ENCODE measurements around the gene TRA2B. TPM values are rescaled to one million over a fixed set of nuclear protein-coding genes. Genes with fewer than 3 reads are reported as not detected.

TRA2B gene
- polyA plus RNA-seq, 2 donors, result 56.6 to 71.1 TPM

GRCh38 chr3:185939721-185940120 lies 1.9 kb upstream of the TRA2B start:
- no peaks in the 10 kb centered on the region for H3K27me3 ChIP-seq (ENCODE audit: control insufficient read depth in 1 of 2, insufficient read depth in 2 of 2, low read length in 2 of 2)
- H3K4me3 ChIP-seq (ENCODE audit: low read depth in 1 of 2, low read length in 2 of 2), result no peak overlapping the region
- peaks cover 0 to 3% of the 10 kb centered on the region in 2 donors for H3K4me1 ChIP-seq (ENCODE audit: control insufficient read depth in 2 of 2, insufficient read depth in 2 of 2, low read length in 1 of 2)
- 79 to 86% methylated on average over 3 of the region's 3 CpGs for WGBS, 2 donors
- no peak overlapping the region for H3K27ac ChIP-seq (ENCODE audit: low read depth in 2 of 2, low read length in 1 of 2)
- H3K36me3 ChIP-seq (ENCODE audit: control insufficient read depth in 2 of 2, insufficient read depth in 2 of 2, low read length in 1 of 2), result no peaks in the 10 kb centered on the region
- no peaks in the 10 kb centered on the region for H3K9me3 ChIP-seq (ENCODE audit: control insufficient read depth in 2 of 2, insufficient read depth in 1 of 2, low read depth in 1 of 2, low read length in 1 of 2)

GRCh38 chr3:185936814-185937688 lies 763 bp downstream of the TRA2B start:
- H3K27ac ChIP-seq (ENCODE audit: low read depth in 2 of 2, low read length in 1 of 2), result peak overlapping the region; percentile 100
- no peaks in the 10 kb centered on the region for H3K9me3 ChIP-seq (ENCODE audit: control insufficient read depth in 2 of 2, insufficient read depth in 1 of 2, low read depth in 1 of 2, low read length in 1 of 2)
- H3K4me1 ChIP-seq (ENCODE audit: control insufficient read depth in 2 of 2, insufficient read depth in 2 of 2, low read length in 1 of 2), result no peaks in the 10 kb centered on the region
- H3K27me3 ChIP-seq (ENCODE audit: control insufficient read depth in 1 of 2, insufficient read depth in 2 of 2, low read length in 2 of 2), result no peaks in the 10 kb centered on the region
- 0% methylated on average over 56 of the region's 56 CpGs for WGBS, 2 donors
- H3K36me3 ChIP-seq (ENCODE audit: control insufficient read depth in 2 of 2, insufficient read depth in 2 of 2, low read length in 1 of 2), result no peaks in the 10 kb centered on the region
- H3K4me3 ChIP-seq (ENCODE audit: low read depth in 1 of 2, low read length in 2 of 2), result peak overlapping the region; percentile 97 to 100

- no peaks in the 10 kb centered on the region for H3K36me3 ChIP-seq (ENCODE audit: control insufficient read depth in 2 of 2, insufficient read depth in 2 of 2, low read length in 1 of 2)
- peak overlapping the region in 1 of 2 donors; percentile 97 for H3K4me3 ChIP-seq (ENCODE audit: low read depth in 1 of 2, low read length in 2 of 2)
- H3K9me3 ChIP-seq (ENCODE audit: control insufficient read depth in 2 of 2, insufficient read depth in 1 of 2, low read depth in 1 of 2, low read length in 1 of 2), result no peaks in the 10 kb centered on the region
- H3K4me1 ChIP-seq (ENCODE audit: control insufficient read depth in 2 of 2, insufficient read depth in 2 of 2, low read length in 1 of 2), result no peaks in the 10 kb centered on the region
- WGBS, 2 donors, result 0 to 1% methylated on average over 8 of the region's 8 CpGs
- H3K27ac ChIP-seq (ENCODE audit: low read depth in 2 of 2, low read length in 1 of 2), result no peak overlapping the region
- no peaks in the 10 kb centered on the region for H3K27me3 ChIP-seq (ENCODE audit: control insufficient read depth in 1 of 2, insufficient read depth in 2 of 2, low read length in 2 of 2)
Measured at GRCh38 chr3:185936273-185936629, 1.6 kb downstream of the TRA2B start.

- H3K4me3 ChIP-seq (ENCODE audit: low read depth in 1 of 2, low read length in 2 of 2), result peak overlapping the region; percentile 1 to 97
- peak overlapping the region in 1 of 2 donors; percentile 41 for H3K27ac ChIP-seq (ENCODE audit: low read depth in 2 of 2, low read length in 1 of 2)
- no peaks in the 10 kb centered on the region for H3K9me3 ChIP-seq (ENCODE audit: control insufficient read depth in 2 of 2, insufficient read depth in 1 of 2, low read depth in 1 of 2, low read length in 1 of 2)
- 1 to 2% methylated on average over 11 of the region's 11 CpGs for WGBS, 2 donors
- no peaks in the 10 kb centered on the region for H3K27me3 ChIP-seq (ENCODE audit: control insufficient read depth in 1 of 2, insufficient read depth in 2 of 2, low read length in 2 of 2)
- peaks cover 0 to 2% of the 10 kb centered on the region in 2 donors for H3K36me3 ChIP-seq (ENCODE audit: control insufficient read depth in 2 of 2, insufficient read depth in 2 of 2, low read length in 1 of 2)
- peaks cover 0 to 2% of the 10 kb centered on the region in 2 donors for H3K4me1 ChIP-seq (ENCODE audit: control insufficient read depth in 2 of 2, insufficient read depth in 2 of 2, low read length in 1 of 2)
Measured at GRCh38 chr3:185935465-185936272, 2.1 kb downstream of the TRA2B start.

DNA sequence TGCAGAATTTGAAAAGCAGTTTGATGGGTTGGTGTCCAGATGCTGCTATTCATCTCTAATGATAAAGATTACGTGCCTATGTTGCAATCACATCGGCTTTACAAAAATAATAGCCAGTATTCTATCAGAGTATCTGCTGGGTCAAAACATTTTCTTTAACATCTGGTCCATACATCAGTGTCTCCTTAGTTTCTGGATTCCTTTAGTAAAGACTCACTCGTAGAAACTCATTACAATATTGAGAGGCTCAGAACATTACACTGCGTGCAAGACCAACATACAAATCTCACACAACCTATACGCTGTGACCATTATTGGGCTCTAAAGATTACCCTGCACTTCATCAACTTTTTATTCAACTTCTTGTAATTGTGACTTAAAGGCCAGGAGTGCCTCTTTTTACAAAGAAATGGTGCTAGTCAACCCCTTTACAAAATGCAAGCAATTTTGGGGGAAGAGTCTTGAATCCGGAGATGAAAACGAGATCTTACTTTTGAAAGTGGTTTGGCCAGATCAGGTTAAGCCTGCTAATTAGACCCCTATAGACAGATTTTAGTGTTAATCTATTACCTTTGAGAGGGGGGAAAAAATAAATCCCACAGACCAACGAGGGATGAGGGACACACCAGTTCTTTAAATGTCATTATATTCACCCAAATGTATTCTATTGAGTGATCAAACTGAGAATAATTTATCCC lies 2.9 kb downstream of the TRA2B start:
- H3K4me3 ChIP-seq (ENCODE audit: low read depth in 1 of 2, low read length in 2 of 2), result peak overlapping the region; percentile 38 to 97
- H3K9me3 ChIP-seq (ENCODE audit: control insufficient read depth in 2 of 2, insufficient read depth in 1 of 2, low read depth in 1 of 2, low read length in 1 of 2), result no peaks in the 10 kb centered on the region
- no peaks in the 10 kb centered on the region for H3K27me3 ChIP-seq (ENCODE audit: control insufficient read depth in 1 of 2, insufficient read depth in 2 of 2, low read length in 2 of 2)
- peaks cover 0 to 2% of the 10 kb centered on the region in 2 donors for H3K36me3 ChIP-seq (ENCODE audit: control insufficient read depth in 2 of 2, insufficient read depth in 2 of 2, low read length in 1 of 2)
- 1 to 3% methylated on average over 8 of the region's 8 CpGs for WGBS, 2 donors
- peak overlapping the region in 1 of 2 donors; percentile 41 for H3K27ac ChIP-seq (ENCODE audit: low read depth in 2 of 2, low read length in 1 of 2)
- H3K4me1 ChIP-seq (ENCODE audit: control insufficient read depth in 2 of 2, insufficient read depth in 2 of 2, low read length in 1 of 2), result peaks cover 0 to 2% of the 10 kb centered on the region in 2 donors

GRCh38 chr3:185934174-185934557 lies 3.6 kb downstream of the TRA2B start:
- Histone ChIP-seq H3K9me3 (ENCODE audit: control insufficient read depth in 2 of 2, insufficient read depth in 1 of 2, low read depth in 1 of 2, low read length in 1 of 2) (no peaks in the 10 kb centered on the region), H3K36me3 (ENCODE audit: control insufficient read depth in 2 of 2, insufficient read depth in 2 of 2, low read length in 1 of 2) (peaks cover 0 to 2% of the 10 kb centered on the region in 2 donors), H3K4me1 (ENCODE audit: control insufficient read depth in 2 of 2, insufficient read depth in 2 of 2, low read length in 1 of 2) (peaks cover 0 to 5% of the 10 kb centered on the region in 2 donors), H3K27me3 (ENCODE audit: control insufficient read depth in 1 of 2, insufficient read depth in 2 of 2, low read length in 2 of 2) (no peaks in the 10 kb centered on the region), H3K27ac (ENCODE audit: low read depth in 2 of 2, low read length in 1 of 2) (no peak overlapping the region), H3K4me3 (ENCODE audit: low read depth in 1 of 2, low read length in 2 of 2) (peak overlapping the region in 1 of 2 donors; percentile 97)
- WGBS, 2 donors, result 1 to 2% methylated on average over 6 of the region's 6 CpGs

- H3K4me3 ChIP-seq (ENCODE audit: low read depth in 1 of 2, low read length in 2 of 2), result peak overlapping the region in 1 of 2 donors; percentile 97
- H3K36me3 ChIP-seq (ENCODE audit: control insufficient read depth in 2 of 2, insufficient read depth in 2 of 2, low read length in 1 of 2), result peaks cover 0 to 2% of the 10 kb centered on the region in 2 donors
- H3K27ac ChIP-seq (ENCODE audit: low read depth in 2 of 2, low read length in 1 of 2), result no peak overlapping the region
- peaks cover 0 to 5% of the 10 kb centered on the region in 2 donors for H3K4me1 ChIP-seq (ENCODE audit: control insufficient read depth in 2 of 2, insufficient read depth in 2 of 2, low read length in 1 of 2)
- H3K9me3 ChIP-seq (ENCODE audit: control insufficient read depth in 2 of 2, insufficient read depth in 1 of 2, low read depth in 1 of 2, low read length in 1 of 2), result no peaks in the 10 kb centered on the region
- H3K27me3 ChIP-seq (ENCODE audit: control insufficient read depth in 1 of 2, insufficient read depth in 2 of 2, low read length in 2 of 2), result no peaks in the 10 kb centered on the region
Measured at GRCh38 chr3:185933374-185934173, 4.2 kb downstream of the TRA2B start.

GRCh38 chr3:185931777-185932612 lies 5.8 kb downstream of the TRA2B start:
- Histone ChIP-seq H3K36me3 (ENCODE audit: control insufficient read depth in 2 of 2, insufficient read depth in 2 of 2, low read length in 1 of 2) (peaks cover 0 to 2% of the 10 kb centered on the region in 2 donors), H3K4me1 (ENCODE audit: control insufficient read depth in 2 of 2, insufficient read depth in 2 of 2, low read length in 1 of 2) (peaks cover 0 to 5% of the 10 kb centered on the region in 2 donors), H3K27me3 (ENCODE audit: control insufficient read depth in 1 of 2, insufficient read depth in 2 of 2, low read length in 2 of 2) (no peaks in the 10 kb centered on the region), H3K27ac (ENCODE audit: low read depth in 2 of 2, low read length in 1 of 2) (no peak overlapping the region), H3K4me3 (ENCODE audit: low read depth in 1 of 2, low read length in 2 of 2) (peak overlapping the region in 1 of 2 donors; percentile 97), H3K9me3 (ENCODE audit: control insufficient read depth in 2 of 2, insufficient read depth in 1 of 2, low read depth in 1 of 2, low read length in 1 of 2) (no peaks in the 10 kb centered on the region)
- 7% methylated on average over 8 of the region's 8 CpGs for WGBS, 2 donors

All from esophagus (tissue), 2 donors.